GM21529 (cell line): ENCODE measurements around the gene CFAP210.

ENCODE experiments used
- ATAC-seq: cut with Tn5 transposase; IDR thresholded peaks from one replicate; pipeline ENCODE4 v1.9.1; 2021; ENCODE audit not compliant: unreplicated experiment

The CFAP210 gene

GRCh38 chr2:169676357-169676756 lies 17.8 kb downstream of the CFAP210 start:
- ATAC-seq, result no peak

GRCh38 chr2:169673921-169674320 lies 20.3 kb downstream of the CFAP210 start:
- no peak for ATAC-seq

GRCh38 chr2:169673106-169673505 lies 21.1 kb downstream of the CFAP210 start:
- ATAC-seq, result no peak

- ATAC-seq, result no peak
Observed at GRCh38 chr2:169672406-169672805, 21.8 kb downstream of the CFAP210 start.

- no peak for ATAC-seq
Observed at GRCh38 chr2:169670937-169671336, 23.3 kb downstream of the CFAP210 start.

GRCh38 chr2:169670215-169670651 lies 24.0 kb downstream of the CFAP210 start:
- no peak for ATAC-seq

GRCh38 chr2:169667583-169667982 lies 26.6 kb downstream of the CFAP210 start:
- ATAC-seq, result no peak

GRCh38 chr2:169664978-169665930 lies 29.0 kb downstream of the CFAP210 start:
- ATAC-seq, result no peak

GRCh38 chr2:169664600-169664977 lies 29.6 kb downstream of the CFAP210 start:
- ATAC-seq, result no peak

- no peak for ATAC-seq
Observed at GRCh38 chr2:169663247-169663646, 31.0 kb downstream of the CFAP210 start.

- no peak for ATAC-seq
Observed at GRCh38 chr2:169662744-169663143, 31.5 kb downstream of the CFAP210 start.

GRCh38 chr2:169661265-169661664 lies 32.9 kb downstream of the CFAP210 start:
- no peak for ATAC-seq

- no peak for ATAC-seq
Observed at GRCh38 chr2:169659320-169659719, 34.9 kb downstream of the CFAP210 start.

- no peak for ATAC-seq
Observed at GRCh38 chr2:169658877-169659276, 35.3 kb downstream of the CFAP210 start.

- ATAC-seq, result no peak
Observed at GRCh38 chr2:169656164-169656563, 38.0 kb downstream of the CFAP210 start.

GRCh38 chr2:169653636-169654035 lies 40.6 kb downstream of the CFAP210 start:
- ATAC-seq, result no peak

- no peak for ATAC-seq
Observed at GRCh38 chr2:169649278-169649677, 44.9 kb downstream of the CFAP210 start.

GRCh38 chr2:169647496-169647895 lies 46.7 kb downstream of the CFAP210 start:
- ATAC-seq, result no peak

- ATAC-seq, result no peak
Observed at GRCh38 chr2:169644173-169644572, 50.0 kb downstream of the CFAP210 start.

- no peak for ATAC-seq
Observed at GRCh38 chr2:169641464-169641863, 52.7 kb downstream of the CFAP210 start.

- no peak for ATAC-seq
Observed at GRCh38 chr2:169640104-169640503, 54.1 kb downstream of the CFAP210 start.

GRCh38 chr2:169637620-169638019 lies 56.6 kb downstream of the CFAP210 start:
- ATAC-seq, result no peak
